Breast epithelium (tissue), 3 donors: Measurements from ENCODE around the gene SCGB3A2.

ENCODE experiments used
- CTCF ChIP-seq, 3 donors: fragments of 450-650 bp; IDR thresholded peaks; one replicate each; pipeline ENCODE4 v1.5.1; 2016 to 2017; ENCODE audit warnings: antibody characterized with exemption in 3 of 3, mild to moderate bottlenecking in 3 of 3, moderate library complexity in 3 of 3
- POLR2A ChIP-seq: fragments of 450-650 bp; IDR thresholded peaks from one replicate; pipeline ENCODE4 v1.6.1; 2016; ENCODE audit warnings: antibody characterized with exemption, mild to moderate bottlenecking, moderate library complexity
- POLR2AphosphoS5 ChIP-seq, 3 donors: sonication (generic); formaldehyde crosslinking; IDR thresholded peaks; one replicate each; pipeline ENCODE4 v1.6.1; 2017; ENCODE audit warnings: antibody characterized with exemption in 3 of 3

- TF ChIP-seq POLR2AphosphoS5 (IDR thresholded peaks at IDR 0.05) (no peak), POLR2A (no peak), CTCF (IDR thresholded peaks at IDR 0.05) (no peak)
These were observed 4.2 kb downstream of the SCGB3A2 start for GRCh38 chr5:147882586-147883313.
